CD14-positive monocyte (primary cell): ENCODE measurements around the gene MOXD1. TPM values are rescaled to one million over a fixed set of nuclear protein-coding genes. Genes with fewer than 3 reads are reported as not detected.

ENCODE experiments used
- DNase-seq, 3 donors: peaks; one replicate each; pipeline ENCODE4 v3.0.0-alpha.2; 2011 to 2022
- H2AFZ ChIP-seq: 2 replicates; pipeline ENCODE4 v1.6.0; 2012; ENCODE audit warnings: mild to moderate bottlenecking, low read depth, low read length, inconsistent platforms; ENCODE audit not compliant: insufficient read depth, poor library complexity, severe bottlenecking
- H3K27ac ChIP-seq, 2 donors: 1 replicate in 1 of 2; 2 replicates in 1 of 2; pipeline ENCODE4 v1.5.1; 2012 to 2013; ENCODE audit warnings: low read length in 2 of 2, control low read depth in 1 of 2, inconsistent platforms in 1 of 2, low read depth in 1 of 2, mild to moderate bottlenecking in 1 of 2
- H3K27me3 ChIP-seq, 2 donors: one replicate each; pipeline versions ENCODE4 v1.6.0 to v1.6.1; 2011 to 2013; ENCODE audit warnings: low read length in 2 of 2; ENCODE audit not compliant: control insufficient read depth in 2 of 2, insufficient read depth in 2 of 2
- H3K36me3 ChIP-seq, 2 donors: replicated peaks in 1 of 2; 1 replicate in 1 of 2; 2 replicates in 1 of 2; pipeline versions ENCODE4 v1.5.1 to v1.6.1; 2012 to 2013; ENCODE audit warnings: low read length in 2 of 2, control low read depth in 1 of 2, inconsistent platforms in 1 of 2, mild to moderate bottlenecking in 1 of 2; ENCODE audit not compliant: insufficient read depth in 2 of 2, control insufficient read depth in 1 of 2
- H3K4me1 ChIP-seq, 2 donors: 1 replicate in 1 of 2; 2 replicates in 1 of 2; pipeline versions ENCODE4 v1.5.1 to v1.6.1; 2012 to 2013; ENCODE audit warnings: low read length in 2 of 2, control low read depth in 1 of 2, inconsistent platforms in 1 of 2, mild to moderate bottlenecking in 1 of 2, moderate library complexity in 1 of 2; ENCODE audit not compliant: insufficient read depth in 2 of 2, control insufficient read depth in 1 of 2
- H3K4me2 ChIP-seq: replicated peaks from 2 replicates; pipeline ENCODE3; 2012; ENCODE audit warnings: low read length, moderate library complexity, mild to moderate bottlenecking; ENCODE audit not compliant: poor library complexity, severe bottlenecking; ENCODE audit errors: extremely low read depth
- H3K4me3 ChIP-seq, 3 experiments: fragments of 200-600 bp in 1 of 3; sonication (generic) in 1 of 3; replicated peaks in 1 of 3; 1 replicate in 2 of 3; 2 replicates in 1 of 3; pipeline ENCODE4 v1.5.1; 2011 to 2013; ENCODE audit warnings: low read length in 3 of 3, mild to moderate bottlenecking in 3 of 3, control low read depth in 2 of 3, low read depth in 2 of 3, inconsistent platforms in 1 of 3, moderate library complexity in 1 of 3
- H3K79me2 ChIP-seq: 2 replicates; pipeline ENCODE4 v1.6.0; 2012; ENCODE audit warnings: mild to moderate bottlenecking, control low read depth, inconsistent platforms, low read length, moderate library complexity; ENCODE audit not compliant: insufficient read depth
- H3K9ac ChIP-seq: 2 replicates; pipeline ENCODE4 v1.6.0; 2017; ENCODE audit warnings: low read length, mild to moderate bottlenecking; ENCODE audit not compliant: insufficient read depth, poor library complexity, severe bottlenecking
- H3K9me3 ChIP-seq, 2 donors: replicated peaks in 1 of 2; 1 replicate in 1 of 2; 2 replicates in 1 of 2; pipeline versions ENCODE4 v1.5.1 to v1.6.1; 2012 to 2013; ENCODE audit warnings: low read length in 2 of 2, control low read depth in 1 of 2; ENCODE audit not compliant: control insufficient read depth in 1 of 2, insufficient read depth in 1 of 2
- H4K20me1 ChIP-seq: 2 replicates; pipeline ENCODE4 v1.6.0; 2012; ENCODE audit warnings: mild to moderate bottlenecking, low read length, control low read depth, moderate library complexity; ENCODE audit not compliant: insufficient read depth
- H3K27ac Mint-ChIP-seq, 7 donors: one replicate each; pipeline ENCODE4 v1.8.0; 2020; ENCODE audit warnings: mild to moderate bottlenecking in 7 of 7, mixed read lengths in 7 of 7, moderate library complexity in 6 of 7, inconsistent platforms in 2 of 7
- H3K27me3 Mint-ChIP-seq, 3 donors: one replicate each; pipeline ENCODE4 v1.8.0; 2021 to 2022; ENCODE audit warnings: low read depth in 3 of 3, mild to moderate bottlenecking in 3 of 3, mixed read lengths in 3 of 3, moderate library complexity in 3 of 3, inconsistent platforms in 1 of 3
- H3K36me3 Mint-ChIP-seq, 2 donors: one replicate each; pipeline ENCODE4 v1.8.0; 2020; ENCODE audit warnings: mixed read lengths in 2 of 2, inconsistent platforms in 1 of 2, mild to moderate bottlenecking in 1 of 2
- H3K4me1 Mint-ChIP-seq: one replicate; pipeline ENCODE4 v1.8.0; 2020; ENCODE audit warnings: mild to moderate bottlenecking, mixed read lengths
- H3K4me3 Mint-ChIP-seq, 2 donors: one replicate each; pipeline ENCODE4 v1.8.0; 2020; ENCODE audit warnings: mild to moderate bottlenecking in 2 of 2, mixed read lengths in 2 of 2, moderate library complexity in 1 of 2
- H3K9me3 Mint-ChIP-seq, 7 donors: one replicate each; pipeline ENCODE4 v1.8.0; 2020 to 2022; ENCODE audit warnings: mixed read lengths in 7 of 7, mild to moderate bottlenecking in 6 of 7, moderate library complexity in 6 of 7, inconsistent platforms in 2 of 7
- CTCF ChIP-seq: fragments of 200-600 bp; IDR thresholded peaks from one replicate; pipeline ENCODE4 v1.8.0; 2022; ENCODE audit warnings: antibody characterized with exemption, mild to moderate bottlenecking
- WGBS: methylation state at CpG from one replicate; pipeline ENCODE4 v1.1.5; 2013; ENCODE audit warnings: missing lambda C conversion rate; ENCODE audit not compliant: insufficient coverage; 5-methylcytosine and 5-hydroxymethylcytosine counted together
- intact Hi-C, 2 donors: fragments of 100-400 bp; cut with micrococcal nuclease; formaldehyde crosslinking; loops; one replicate each; pipeline versions ENCODE4 v1.15.0 to v1.15.1; 2023
- polyA plus RNA-seq, 3 donors: library from polyadenylated mRNA; depleted of rRNA in 1 of 3; unstranded in 2 of 3; stranded (reverse) in 1 of 3; fragments of 300-500 nt in 2 of 3; fragments of >200 nt in 1 of 3; fragmentation: Illumina TruSeq in 2 of 3; gene quantifications; 1 replicate in 2 of 3; 2 replicates in 1 of 3; pipeline ENCODE4 v1.2.3, GENCODE V29; 2012 to 2021

MOXD1 gene
- polyA plus RNA-seq, 3 donors = not detected

- DNase-seq = no peak
- H3K4me2 ChIP-seq = no peak overlapping the region
- WGBS = 63% methylated on average over 2 of the region's 11 CpGs
- H3K4me1 ChIP-seq = no peaks in the 10 kb centered on the region
- Mint-ChIP-seq H3K27me3 (peaks cover 2 to 10% (median 5%) of the 10 kb centered on the region in 3 donors), H3K4me1 (no peaks in the 10 kb centered on the region), H3K27ac (no peak overlapping the region), H3K4me3 (no peak overlapping the region), H3K9me3 (no peaks in the 10 kb centered on the region), H3K36me3 (no peaks in the 10 kb centered on the region)
- no peaks in the 10 kb centered on the region for H3K27me3 ChIP-seq
- H2AFZ ChIP-seq = no peak overlapping the region
- H3K4me3 ChIP-seq = no peak overlapping the region
- TF ChIP-seq CTCF = no peak
- no peaks in the 10 kb centered on the region for H4K20me1 ChIP-seq
- H3K79me2 ChIP-seq = no peaks in the 10 kb centered on the region
- intact Hi-C loops = no loop called here
- H3K9me3 ChIP-seq = no peaks in the 10 kb centered on the region
- H3K27ac ChIP-seq = no peak overlapping the region
- no peak overlapping the region for H3K9ac ChIP-seq
- H3K36me3 ChIP-seq = no peaks in the 10 kb centered on the region
These were observed 116.1 kb downstream of the MOXD1 start for GRCh38 chr6:132285004-132285780.

- Mint-ChIP-seq H3K4me1 (no peaks in the 10 kb centered on the region), H3K4me3 (no peak overlapping the region), H3K9me3 (no peaks in the 10 kb centered on the region), H3K27me3 (peaks cover 3 to 7% (median 4%) of the 10 kb centered on the region in 3 donors), H3K27ac (no peak overlapping the region), H3K36me3 (no peaks in the 10 kb centered on the region)
- H3K9ac ChIP-seq = no peak overlapping the region
- intact Hi-C loops = loop anchor here in 1 of 2 donors (5.0 kb wide), 1 partner anchor 200 kb away; no protein-coding TSS in a partner anchor
- no peak for DNase-seq
- no peaks in the 10 kb centered on the region for H3K4me1 ChIP-seq
- TF ChIP-seq CTCF = no peak
- H3K36me3 ChIP-seq = no peaks in the 10 kb centered on the region
- H3K27me3 ChIP-seq = no peaks in the 10 kb centered on the region
- H2AFZ ChIP-seq = no peak overlapping the region
- H3K4me2 ChIP-seq = no peak overlapping the region
- H3K79me2 ChIP-seq = no peaks in the 10 kb centered on the region
- WGBS = no CpG with 5 or more reads among the region's 7 CpGs
- no peaks in the 10 kb centered on the region for H4K20me1 ChIP-seq
- no peak overlapping the region for H3K27ac ChIP-seq
- H3K4me3 ChIP-seq = no peak overlapping the region
- no peaks in the 10 kb centered on the region for H3K9me3 ChIP-seq
These were observed 118.6 kb downstream of the MOXD1 start for GRCh38 chr6:132282696-132283095.
